AML-193 (cell line): ENCODE data around the gene DOCK4.

Experiments
- DNase-seq, 2 experiments: peaks; one replicate each; lab custom pipeline; 2025; lab: John Stamatoyannopoulos, UW

The DOCK4 gene

GRCh38 chr7:111730476-111731300 is 475.5 kb downstream of the DOCK4 start:
- peak; percentile 36 to 43 for DNase-seq

- DNase-seq, result no peak
Measured at GRCh38 chr7:111730057-111730456, 476.1 kb downstream of the DOCK4 start.

- no peak for DNase-seq
Measured at GRCh38 chr7:111729483-111729882, 476.7 kb downstream of the DOCK4 start.

- no peak for DNase-seq
Measured at GRCh38 chr7:111728635-111728995, 477.6 kb downstream of the DOCK4 start.

GRCh38 chr7:111727905-111728634 is 478.1 kb downstream of the DOCK4 start:
- DNase-seq, result no peak

GRCh38 chr7:111718886-111719285 is 487.3 kb downstream of the DOCK4 start:
- no peak for DNase-seq

GRCh38 chr7:111711426-111712065 is 494.7 kb downstream of the DOCK4 start:
- no peak for DNase-seq

- no peak for DNase-seq
Measured at GRCh38 chr7:111710839-111711380, 495.3 kb downstream of the DOCK4 start.

GRCh38 chr7:111708072-111708471 is 498.1 kb downstream of the DOCK4 start:
- DNase-seq, result no peak

GRCh38 chr7:111705807-111706206 is 500.4 kb downstream of the DOCK4 start:
- DNase-seq, result no peak

- DNase-seq, result no peak
Measured at GRCh38 chr7:111697771-111698170, 508.4 kb downstream of the DOCK4 start.

GRCh38 chr7:111694376-111694775 is 511.8 kb downstream of the DOCK4 start:
- DNase-seq, result no peak

- DNase-seq, result no peak
Measured at GRCh38 chr7:111690364-111691111, 515.7 kb downstream of the DOCK4 start.

- DNase-seq, result no peak
Measured at GRCh38 chr7:111685349-111685748, 520.9 kb downstream of the DOCK4 start.

- DNase-seq, result no peak
Measured at GRCh38 chr7:111682588-111683340, 523.4 kb downstream of the DOCK4 start.

GRCh38 chr7:111681242-111681641 is 525.0 kb downstream of the DOCK4 start:
- DNase-seq, result no peak

- DNase-seq, result no peak
Measured at GRCh38 chr7:111678986-111679385, 527.2 kb downstream of the DOCK4 start.

- DNase-seq, result no peak
Measured at GRCh38 chr7:111678281-111678680, 527.9 kb downstream of the DOCK4 start.

GRCh38 chr7:111677848-111678247 is 528.4 kb downstream of the DOCK4 start:
- no peak for DNase-seq

GRCh38 chr7:111676811-111677210 is 529.4 kb downstream of the DOCK4 start:
- no peak for DNase-seq
